Skeletal muscle tissue (tissue), 4 donors: ENCODE data around the gene R3HDM2. TPM values are rescaled to one million over a fixed set of nuclear protein-coding genes. Genes with fewer than 3 reads are reported as not detected.
"Not testable (repeated sequence)": the region's sequence is repeated elsewhere in the genome, so short reads cannot be mapped to it uniquely, and the experiment has no call there.

Experiments used
- H3K27ac ChIP-seq: one replicate; pipeline ENCODE4 v1.7.0; 2013; ENCODE audit warnings: mild to moderate bottlenecking, low read depth, low read length, inconsistent platforms
- H3K27me3 ChIP-seq, 3 donors: one replicate each; pipeline ENCODE4 v1.7.0; 2013; ENCODE audit warnings: low read length in 3 of 3; ENCODE audit not compliant: control insufficient read depth in 3 of 3, insufficient read depth in 3 of 3
- H3K36me3 ChIP-seq, 3 donors: one replicate each; pipeline ENCODE4 v1.7.0; 2013; ENCODE audit warnings: low read length in 3 of 3; ENCODE audit not compliant: control insufficient read depth in 3 of 3, insufficient read depth in 3 of 3
- H3K4me1 ChIP-seq, 3 donors: one replicate each; pipeline ENCODE4 v1.7.0; 2013; ENCODE audit warnings: low read length in 3 of 3, mild to moderate bottlenecking in 3 of 3; ENCODE audit not compliant: control insufficient read depth in 3 of 3, insufficient read depth in 3 of 3
- H3K4me3 ChIP-seq, 3 donors: one replicate each; pipeline ENCODE4 v1.7.0; 2013; ENCODE audit warnings: low read length in 3 of 3
- H3K9ac ChIP-seq, 3 donors: one replicate each; pipeline ENCODE4 v1.7.0; 2013; ENCODE audit warnings: low read length in 3 of 3, mild to moderate bottlenecking in 3 of 3, moderate library complexity in 2 of 3, low read depth in 1 of 3
- H3K9me3 ChIP-seq, 3 donors: one replicate each; pipeline ENCODE4 v1.7.0; 2013; ENCODE audit warnings: low read length in 3 of 3; ENCODE audit not compliant: control insufficient read depth in 3 of 3
- total RNA-seq: library from RNA; depleted of rRNA; stranded (reverse); fragments of >200 nt; gene quantifications from one replicate; pipeline ENCODE4 v1.2.3, GENCODE V29; 2014
- donor health status: Osteomylitis.

Gene R3HDM2
- total RNA-seq, 1 donor from 2014 or later = 9.9 TPM

- Histone ChIP-seq H3K36me3 (peaks cover 0 to 3% (median 2%) of the 10 kb centered on the region in 3 donors), H3K4me3 (peak overlapping the region; percentile 65 to 85 (median 79)), H3K9ac (peak overlapping the region; percentile 70 to 91 (median 77)), H3K9me3 (no peaks in the 10 kb centered on the region), H3K27me3 (no peaks in the 10 kb centered on the region), H3K27ac (peak overlapping the region; percentile 87), H3K4me1 (peaks cover 8 to 9% (median 9%) of the 10 kb centered on the region in 3 donors)
Observed at GRCh38 chr12:57429473-57430111, 1.3 kb downstream of the R3HDM2 start.

GRCh38 chr12:57428965-57429364 lies 1.9 kb downstream of the R3HDM2 start:
- Histone ChIP-seq H3K27ac (peak overlapping the region; percentile 87), H3K4me3 (no peak overlapping the region), H3K9me3 (no peaks in the 10 kb centered on the region), H3K27me3 (no peaks in the 10 kb centered on the region), H3K4me1 (peaks cover 8 to 9% (median 9%) of the 10 kb centered on the region in 3 donors), H3K36me3 (peaks cover 0 to 3% (median 2%) of the 10 kb centered on the region in 3 donors), H3K9ac (peak overlapping the region in 1 of 3 donors; percentile 77)

GRCh38 chr12:57426948-57427347 lies 3.9 kb downstream of the R3HDM2 start:
- not testable (repeated sequence) for H3K9ac ChIP-seq, H3K27ac ChIP-seq, H3K27me3 ChIP-seq, H3K4me1 ChIP-seq, H3K36me3 ChIP-seq, H3K9me3 ChIP-seq, H3K4me3 ChIP-seq

- H3K4me1 ChIP-seq = peaks cover under 1 to 10% (median 2%) of the 10 kb centered on the region in 3 donors
- H3K4me3 ChIP-seq = no peak overlapping the region
- no peak overlapping the region for H3K9ac ChIP-seq
- H3K9me3 ChIP-seq = no peaks in the 10 kb centered on the region
- H3K27me3 ChIP-seq = no peaks in the 10 kb centered on the region
- peaks cover 0 to 10% (median under 1%) of the 10 kb centered on the region in 3 donors for H3K36me3 ChIP-seq
- H3K27ac ChIP-seq = no peak overlapping the region
Observed at GRCh38 chr12:57420482-57420881, 10.4 kb downstream of the R3HDM2 start.

GRCh38 chr12:57419495-57419894 lies 11.3 kb downstream of the R3HDM2 start:
- peaks cover 2 to 10% (median 3%) of the 10 kb centered on the region in 3 donors for H3K4me1 ChIP-seq

GRCh38 chr12:57418255-57418654 lies 12.6 kb downstream of the R3HDM2 start:
- Histone ChIP-seq H3K36me3 (peaks cover 0 to 10% (median 0%) of the 10 kb centered on the region in 3 donors), H3K9ac (no peak overlapping the region), H3K4me1 (peaks cover 2 to 10% (median 3%) of the 10 kb centered on the region in 3 donors), H3K9me3 (no peaks in the 10 kb centered on the region), H3K4me3 (no peak overlapping the region), H3K27me3 (no peaks in the 10 kb centered on the region), H3K27ac (no peak overlapping the region)

More at GRCh38 chr12:57419495-57419894, 11.3 kb downstream of the R3HDM2 start:
- Histone ChIP-seq H3K36me3 (peaks cover 0 to 10% (median 0%) of the 10 kb centered on the region in 3 donors), H3K27me3 (no peaks in the 10 kb centered on the region), H3K9ac (no peak overlapping the region), H3K27ac (no peak overlapping the region), H3K9me3 (no peaks in the 10 kb centered on the region), H3K4me3 (no peak overlapping the region)

- peaks cover 2 to 10% (median 3%) of the 10 kb centered on the region in 3 donors for H3K4me1 ChIP-seq
- H3K9me3 ChIP-seq = no peaks in the 10 kb centered on the region
- H3K36me3 ChIP-seq = no peaks in the 10 kb centered on the region
- no peak overlapping the region for H3K9ac ChIP-seq
- no peak overlapping the region for H3K4me3 ChIP-seq
- no peaks in the 10 kb centered on the region for H3K27me3 ChIP-seq
- H3K27ac ChIP-seq = no peak overlapping the region
Observed at GRCh38 chr12:57416039-57416996, 14.5 kb downstream of the R3HDM2 start.

GRCh38 chr12:57415088-57415487 lies 15.8 kb downstream of the R3HDM2 start:
- H3K27ac ChIP-seq = no peak overlapping the region
- no peaks in the 10 kb centered on the region for H3K27me3 ChIP-seq
- peaks cover 2 to 5% (median 3%) of the 10 kb centered on the region in 3 donors for H3K4me1 ChIP-seq
- H3K9ac ChIP-seq = no peak overlapping the region
- no peak overlapping the region for H3K4me3 ChIP-seq
- H3K9me3 ChIP-seq = no peaks in the 10 kb centered on the region
- peaks cover 0 to 1% (median 0%) of the 10 kb centered on the region in 3 donors for H3K36me3 ChIP-seq

- H3K36me3 ChIP-seq, H3K4me1 ChIP-seq: not testable (repeated sequence)
Observed at GRCh38 chr12:57414160-57414559, 16.7 kb downstream of the R3HDM2 start.

GRCh38 chr12:57410534-57410933 lies 20.3 kb downstream of the R3HDM2 start:
- no peaks in the 10 kb centered on the region for H3K27me3 ChIP-seq
- H3K4me3 ChIP-seq = no peak overlapping the region
- no peak overlapping the region for H3K9ac ChIP-seq
- H3K36me3 ChIP-seq = peaks cover 0 to 1% (median 0%) of the 10 kb centered on the region in 3 donors
- no peaks in the 10 kb centered on the region for H3K9me3 ChIP-seq
- H3K4me1 ChIP-seq = peaks cover 0 to 3% (median under 1%) of the 10 kb centered on the region in 3 donors
- H3K27ac ChIP-seq = no peak overlapping the region

More at GRCh38 chr12:57414160-57414559, 16.7 kb downstream of the R3HDM2 start:
- not testable (repeated sequence) for H3K9me3 ChIP-seq, H3K9ac ChIP-seq, H3K27me3 ChIP-seq, H3K4me3 ChIP-seq, H3K27ac ChIP-seq
